GM18505 (cell line): ENCODE data around the gene PLD6.

ENCODE experiments used
- ATAC-seq: cut with Tn5 transposase; IDR thresholded peaks from one replicate; pipeline ENCODE4 v1.9.1; 2021; ENCODE audit not compliant: unreplicated experiment
- POLR2A ChIP-seq: IDR thresholded peaks from 4 replicates; pipeline ENCODE4 v1.6.1; 2011; ENCODE audit warnings: borderline replicate concordance; ENCODE audit not compliant: insufficient read depth, insufficient read length; ENCODE audit errors: extremely low read depth

Gene PLD6

DNA sequence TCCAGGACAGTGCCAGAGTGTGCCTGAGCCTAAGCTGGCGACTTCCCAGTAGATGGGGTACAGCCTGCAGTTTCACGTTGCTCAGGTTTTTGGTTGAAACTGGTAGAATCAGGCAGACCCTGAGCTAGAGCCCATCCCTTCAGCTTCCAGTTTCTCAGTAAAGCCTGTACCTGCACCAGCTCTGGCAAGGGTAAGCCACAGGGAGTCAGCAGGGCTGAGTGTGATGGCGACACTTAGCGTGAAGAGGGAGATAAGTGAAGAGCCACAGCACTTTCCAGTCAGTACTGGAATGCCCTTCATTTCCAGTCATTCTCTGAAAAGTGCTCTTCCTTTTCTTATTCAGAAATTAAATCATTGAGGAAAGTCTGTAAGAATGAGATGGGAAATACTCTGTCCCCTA lies 22.4 kb downstream of the PLD6 start:
- no peak for TF ChIP-seq POLR2A
- no peak for ATAC-seq

DNA sequence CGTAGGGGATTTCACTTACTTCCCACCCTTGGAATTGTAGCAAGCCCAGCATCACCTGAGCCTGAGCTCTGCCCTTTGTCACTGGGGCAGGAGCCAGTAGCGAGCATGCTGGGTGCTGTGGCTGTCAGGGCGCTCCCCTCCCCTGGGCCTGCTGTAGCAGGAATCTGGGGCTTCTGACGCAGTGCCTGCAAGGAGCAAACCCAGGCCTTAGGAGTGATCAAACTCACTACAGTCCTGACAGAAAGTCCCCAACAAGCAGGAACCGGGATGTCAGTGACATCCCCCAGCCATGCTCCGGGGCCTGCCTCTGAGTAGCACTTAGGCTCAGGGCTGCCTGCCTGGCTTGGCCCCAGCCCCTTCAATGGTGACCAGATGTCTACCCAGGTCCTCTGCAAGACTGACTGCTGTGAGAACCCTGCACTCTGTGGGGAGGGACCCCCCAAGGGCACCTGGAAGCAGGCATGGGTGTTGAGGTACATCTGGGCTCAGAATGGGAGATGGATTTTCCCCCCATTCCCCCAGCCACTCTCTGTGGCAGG lies 23.5 kb downstream of the PLD6 start:
- no peak for ATAC-seq
- TF ChIP-seq POLR2A: no peak

DNA sequence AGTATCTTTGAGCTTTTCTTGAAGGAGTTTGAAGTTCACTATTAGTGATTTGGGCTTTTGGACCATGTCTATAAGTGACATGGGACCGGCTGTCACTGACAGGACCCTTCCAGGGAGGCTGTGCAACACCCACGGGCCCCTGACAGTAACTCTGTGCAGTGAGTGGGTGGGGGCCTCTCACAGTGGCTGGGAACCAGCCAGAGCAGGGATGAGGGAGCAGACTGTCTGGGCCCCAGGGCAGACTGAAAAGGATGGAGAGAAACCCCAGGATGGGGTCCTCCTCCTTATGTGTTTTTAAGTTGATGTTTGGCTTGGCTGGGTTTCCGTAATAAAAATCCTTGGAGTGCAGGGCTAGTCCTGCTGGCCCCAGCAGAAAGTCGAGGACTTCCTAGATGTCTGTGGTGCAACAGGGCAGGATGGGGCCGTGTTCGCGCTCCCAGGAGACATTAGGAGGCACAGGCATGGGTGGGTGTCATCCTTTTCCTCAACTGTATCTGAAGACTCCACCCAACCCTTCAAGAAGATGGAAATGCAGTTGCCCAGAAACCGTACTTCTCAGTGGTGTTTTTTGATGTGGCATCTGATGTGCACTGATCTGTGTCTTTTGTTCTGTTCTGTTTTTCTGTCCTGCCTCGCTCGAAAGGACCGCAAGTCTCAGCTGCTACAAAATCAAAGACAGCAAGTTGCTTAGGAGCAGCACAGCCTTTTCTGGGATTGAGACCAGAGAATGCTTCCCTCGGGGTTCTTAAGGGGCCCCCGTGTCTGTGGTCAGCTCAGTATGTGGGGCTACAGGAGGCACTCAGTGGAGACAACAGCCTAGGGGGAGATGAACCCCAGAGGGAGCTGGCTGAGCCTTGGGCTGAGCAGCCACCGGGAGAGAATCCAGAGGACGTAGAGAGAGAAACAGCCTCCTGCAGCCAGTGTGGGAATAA lies 24.2 kb downstream of the PLD6 start:
- no peak for ATAC-seq
- no peak for TF ChIP-seq POLR2A

DNA sequence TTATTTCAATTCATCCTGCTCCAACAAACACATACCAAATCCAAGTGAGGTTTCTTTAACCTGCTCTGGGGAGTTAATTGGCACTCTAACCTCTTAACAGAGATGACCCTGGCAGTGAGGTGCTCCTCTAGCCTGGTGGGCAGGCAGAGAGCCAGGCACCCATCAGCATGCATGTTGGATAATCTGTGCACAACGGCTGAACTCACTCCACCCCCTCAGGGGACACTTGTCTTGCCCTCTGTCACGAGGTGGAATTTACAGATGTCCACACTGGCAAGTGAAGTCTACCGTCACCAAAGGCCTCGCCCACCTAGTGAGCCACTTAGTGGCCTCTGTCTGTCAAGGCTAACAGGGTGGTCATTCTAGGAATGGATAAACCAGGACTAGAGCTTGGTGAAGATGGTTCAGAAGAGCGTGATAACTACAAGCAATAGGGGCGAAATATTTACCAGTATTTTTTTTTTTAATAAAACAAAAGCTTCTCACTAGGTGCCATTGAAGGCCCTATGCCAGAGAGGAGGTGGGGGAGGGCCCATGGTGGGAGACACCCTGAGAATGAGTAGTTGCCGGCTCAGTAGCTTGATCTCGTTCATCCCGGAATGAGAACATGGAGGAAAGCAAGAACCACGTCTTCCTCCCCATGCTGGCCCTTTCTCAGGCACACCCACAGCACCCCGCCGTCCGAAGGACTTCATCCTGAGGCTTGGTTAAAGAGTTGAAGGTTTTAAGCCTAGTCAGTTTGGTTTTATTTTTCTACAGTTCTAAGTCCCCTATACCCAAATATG lies 25.2 kb downstream of the PLD6 start:
- TF ChIP-seq POLR2A: no peak
- no peak for ATAC-seq

DNA sequence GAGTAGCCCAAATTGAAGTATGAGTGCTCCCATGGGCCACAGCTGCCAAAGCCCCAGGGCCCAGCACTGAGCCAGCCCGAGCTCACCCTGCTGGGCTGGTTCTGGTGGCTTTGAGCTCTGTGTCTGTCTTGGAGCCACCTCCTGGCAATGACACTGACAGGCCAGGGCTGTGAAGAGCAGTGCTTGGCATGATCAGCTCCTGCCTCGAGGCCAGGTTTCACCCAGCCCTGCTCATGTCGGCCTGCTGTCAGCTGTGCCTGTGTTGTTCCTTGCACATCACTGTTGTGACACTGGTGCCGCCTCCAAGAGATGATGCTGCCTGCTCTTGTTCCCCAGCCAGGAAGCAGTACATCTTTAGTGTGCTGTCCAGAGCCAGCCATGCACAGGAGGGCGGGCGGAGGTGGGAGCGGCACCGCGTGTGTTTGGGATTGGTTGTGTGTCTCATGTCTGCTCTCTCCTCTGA lies 26.0 kb downstream of the PLD6 start:
- no peak for ATAC-seq
- no peak for TF ChIP-seq POLR2A

DNA sequence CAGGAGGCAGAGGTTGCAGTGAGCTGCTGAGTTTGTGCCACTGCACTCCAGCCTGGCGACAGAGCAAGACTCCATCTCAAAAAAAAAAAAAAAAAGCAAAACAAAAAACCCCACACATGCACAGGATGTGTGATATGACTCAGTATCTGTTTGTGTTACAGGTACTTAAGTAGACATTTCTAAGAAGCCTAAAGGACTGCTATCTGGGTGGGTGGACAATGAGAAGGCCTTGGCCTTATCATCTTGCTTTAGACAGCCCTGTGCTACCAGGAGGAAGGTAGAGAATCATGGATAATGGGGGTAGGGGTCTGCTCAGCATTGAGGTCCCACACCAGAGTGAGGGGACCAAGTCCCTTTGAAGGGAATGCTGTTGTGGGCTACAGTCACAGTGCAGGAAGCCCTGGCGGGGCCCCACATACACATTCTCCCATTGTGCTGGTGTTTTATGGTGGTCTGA lies 26.7 kb downstream of the PLD6 start:
- peak; percentile 48 for ATAC-seq
- TF ChIP-seq POLR2A: no peak

DNA sequence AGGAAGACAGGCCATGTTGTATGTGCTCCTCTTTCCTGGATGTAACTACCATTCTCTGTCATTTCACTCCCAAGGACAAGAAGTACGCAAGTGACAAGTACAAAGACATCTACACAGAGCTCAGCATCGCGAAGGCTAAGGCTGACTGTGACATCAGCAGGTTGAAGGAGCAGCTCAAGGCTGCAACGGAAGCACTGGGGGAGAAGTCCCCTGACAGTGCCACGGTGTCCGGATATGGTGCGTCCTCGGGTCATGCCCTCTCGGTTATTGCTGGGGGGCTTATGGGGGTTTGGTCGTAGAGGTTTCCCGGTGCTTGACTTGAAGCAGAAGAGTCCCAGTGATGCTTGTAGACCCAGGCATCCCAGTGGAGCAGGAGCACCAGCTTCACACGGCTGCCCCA lies 29.0 kb downstream of the PLD6 start:
- TF ChIP-seq POLR2A: no peak
- ATAC-seq: no peak

DNA sequence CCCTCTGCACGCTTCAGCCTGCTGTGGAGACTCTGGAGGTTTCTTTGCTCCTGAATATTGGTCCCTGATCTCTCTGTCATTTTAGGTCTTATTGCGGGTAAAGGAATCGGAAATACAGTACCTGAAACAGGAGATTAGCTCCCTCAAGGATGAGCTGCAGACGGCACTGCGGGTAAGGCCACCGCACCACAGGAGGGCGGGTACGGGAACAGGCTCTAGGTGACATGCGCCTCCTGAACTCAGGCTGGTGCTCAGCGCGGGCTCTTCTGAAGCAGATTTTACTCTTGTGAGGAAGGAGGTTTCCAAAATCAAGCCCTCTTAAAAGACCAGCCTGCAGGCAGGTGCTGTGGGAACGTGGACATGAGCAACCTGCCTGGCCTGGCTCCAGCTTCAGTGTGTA lies 29.8 kb downstream of the PLD6 start:
- no peak for TF ChIP-seq POLR2A

DNA sequence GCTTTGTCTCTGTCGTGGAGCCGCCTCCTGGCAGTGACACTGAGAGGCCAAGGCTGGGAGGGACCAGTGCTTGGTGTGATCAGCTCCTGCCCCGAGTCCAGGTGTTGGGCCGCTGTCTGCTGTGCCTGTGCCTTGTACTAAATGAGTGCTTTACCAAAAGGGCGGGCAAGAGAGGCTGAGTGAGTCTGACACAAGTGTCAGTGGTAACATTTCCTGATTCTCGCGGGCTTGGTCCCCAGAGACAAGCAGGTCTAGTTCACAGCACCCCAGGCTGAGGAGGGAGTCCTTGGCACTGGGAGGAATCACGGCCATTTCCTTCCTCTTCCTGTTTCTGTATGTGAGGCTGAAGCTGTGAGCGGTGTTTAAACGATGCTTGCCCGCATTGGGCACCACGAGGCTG lies 30.2 kb downstream of the PLD6 start:
- no peak for TF ChIP-seq POLR2A
- no peak for ATAC-seq

More for the DNA sequence above, 29.8 kb downstream of the PLD6 start:
- no peak for ATAC-seq

DNA sequence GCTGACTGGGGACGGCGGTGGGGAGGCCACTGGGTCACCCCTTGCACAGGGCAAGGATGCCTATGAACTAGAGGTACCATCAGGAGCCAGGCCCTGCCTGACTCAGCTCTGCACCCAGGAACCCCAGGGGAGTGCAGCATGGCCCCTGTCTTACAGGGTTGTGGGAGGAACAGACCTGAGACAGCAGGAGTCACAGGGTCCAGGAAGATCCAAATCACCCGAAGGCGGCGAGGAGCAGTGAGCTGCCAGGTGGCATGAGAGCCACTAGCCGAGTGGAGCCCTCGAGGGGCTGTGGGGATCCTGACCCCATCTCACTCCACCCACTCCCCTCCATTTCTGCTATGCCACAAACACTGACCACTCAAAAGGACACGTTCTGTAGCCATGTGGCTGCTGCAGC lies 30.8 kb downstream of the PLD6 start:
- no peak for TF ChIP-seq POLR2A
- no peak for ATAC-seq

DNA sequence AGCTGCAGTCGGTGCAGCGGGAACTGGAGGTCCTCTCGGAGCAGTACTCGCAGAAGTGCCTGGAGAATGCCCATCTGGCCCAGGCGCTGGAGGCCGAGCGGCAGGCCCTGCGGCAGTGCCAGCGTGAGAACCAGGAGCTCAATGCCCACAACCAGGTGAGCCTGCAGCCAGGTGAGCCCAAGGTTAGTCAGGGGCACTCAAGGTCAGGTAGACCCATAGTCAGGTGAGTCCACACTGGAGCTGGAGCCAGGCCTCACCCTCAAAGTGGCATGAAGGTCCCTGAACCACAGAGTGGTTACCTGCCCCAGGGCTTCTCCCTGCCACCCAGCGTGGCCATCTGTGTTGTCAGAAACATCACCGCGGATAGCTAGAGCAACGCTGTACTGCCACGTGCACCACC lies 32.2 kb downstream of the PLD6 start:
- TF ChIP-seq POLR2A: no peak
- ATAC-seq: no peak

DNA sequence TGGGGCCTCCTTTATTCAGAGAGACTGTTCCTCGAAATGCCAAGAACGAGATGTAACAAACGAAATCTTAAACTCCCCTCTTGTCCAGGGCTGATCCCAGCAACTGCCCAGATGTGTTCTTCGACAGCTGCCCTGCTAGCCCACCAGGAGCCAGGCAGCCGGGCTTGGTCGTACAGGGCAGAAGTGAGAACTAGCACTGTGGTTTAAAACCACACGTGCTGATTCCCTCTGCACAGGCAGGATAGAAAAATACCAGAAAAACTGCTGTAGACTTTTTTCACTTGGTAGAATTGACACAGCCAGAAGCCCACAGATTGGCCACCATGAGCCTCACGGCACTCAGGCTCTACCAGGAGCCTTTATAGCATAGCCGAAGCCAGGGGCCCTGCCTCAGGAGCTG lies 33.1 kb downstream of the PLD6 start:
- TF ChIP-seq POLR2A: no peak
- ATAC-seq: no peak
